ENCODE measurements around the gene MYCBP2. TPM values are rescaled to one million over a fixed set of nuclear protein-coding genes. Genes with fewer than 3 reads are reported as not detected.

MYCBP2 gene
- total and polyA plus RNA-seq, 4 donors: 23.2 to 130 (median 57.9) TPM

DNA sequence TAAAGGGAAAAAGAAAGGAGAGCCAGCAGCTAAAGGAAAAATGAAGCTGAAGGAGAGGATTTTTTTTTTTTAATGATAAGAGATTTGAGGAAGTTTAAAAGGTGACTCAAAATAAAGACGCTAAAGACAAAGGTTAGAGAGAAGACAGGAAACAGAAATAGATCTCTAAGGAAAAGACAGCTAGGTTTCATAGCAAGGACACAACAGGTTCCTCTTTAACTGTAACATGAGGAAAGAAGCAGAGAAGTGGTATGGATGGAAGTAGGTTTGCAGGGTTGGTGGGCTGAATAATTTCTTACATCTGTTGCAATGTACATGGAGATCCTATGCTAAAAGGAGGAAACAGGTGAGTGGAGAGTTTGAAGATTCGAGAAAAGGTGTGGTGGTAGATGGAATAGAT is 107.5 kb downstream of the MYCBP2 start:
- WGBS, 2 donors: 33 to 66% methylated on average over 2 of the region's 2 CpGs
- no peak overlapping the region for H3K27ac ChIP-seq (ENCODE audit: low read depth in 1 of 2, low read length in 1 of 2)
- no peaks in the 10 kb centered on the region for H3K9me3 ChIP-seq (ENCODE audit: control insufficient read depth in 4 of 4, insufficient read depth in 3 of 4, low read length in 3 of 4)
- no peak overlapping the region for H3K9ac ChIP-seq (ENCODE audit: insufficient read depth in 1 of 2, low read length in 2 of 2)
- DNase-seq (no peak), ATAC-seq (ENCODE audit: insufficient read depth, low FRiP score) (no peak)
- H3K4me1 ChIP-seq (ENCODE audit: control insufficient read depth in 5 of 5, insufficient read depth in 5 of 5, low read length in 5 of 5): no peaks in the 10 kb centered on the region
- peaks cover 5 to 52% (median 24%) of the 10 kb centered on the region in 4 donors for H3K36me3 ChIP-seq (ENCODE audit: control insufficient read depth in 4 of 4, insufficient read depth in 4 of 4, low read length in 4 of 4)
- H3K27me3 ChIP-seq (ENCODE audit: control insufficient read depth in 3 of 3, insufficient read depth in 3 of 3, low read length in 2 of 3): no peaks in the 10 kb centered on the region
- TF ChIP-seq, protein P1, sequence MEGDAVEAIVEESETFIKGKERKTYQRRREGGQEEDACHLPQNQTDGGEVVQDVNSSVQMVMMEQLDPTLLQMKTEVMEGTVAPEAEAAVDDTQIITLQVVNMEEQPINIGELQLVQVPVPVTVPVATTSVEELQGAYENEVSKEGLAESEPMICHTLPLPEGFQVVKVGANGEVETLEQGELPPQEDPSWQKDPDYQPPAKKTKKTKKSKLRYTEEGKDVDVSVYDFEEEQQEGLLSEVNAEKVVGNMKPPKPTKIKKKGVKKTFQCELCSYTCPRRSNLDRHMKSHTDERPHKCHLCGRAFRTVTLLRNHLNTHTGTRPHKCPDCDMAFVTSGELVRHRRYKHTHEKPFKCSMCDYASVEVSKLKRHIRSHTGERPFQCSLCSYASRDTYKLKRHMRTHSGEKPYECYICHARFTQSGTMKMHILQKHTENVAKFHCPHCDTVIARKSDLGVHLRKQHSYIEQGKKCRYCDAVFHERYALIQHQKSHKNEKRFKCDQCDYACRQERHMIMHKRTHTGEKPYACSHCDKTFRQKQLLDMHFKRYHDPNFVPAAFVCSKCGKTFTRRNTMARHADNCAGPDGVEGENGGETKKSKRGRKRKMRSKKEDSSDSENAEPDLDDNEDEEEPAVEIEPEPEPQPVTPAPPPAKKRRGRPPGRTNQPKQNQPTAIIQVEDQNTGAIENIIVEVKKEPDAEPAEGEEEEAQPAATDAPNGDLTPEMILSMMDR (IDR thresholded peaks at IDR 0.05; ENCODE audit: control extremely low read depth, extremely low read depth): no peak
- H3K4me3 ChIP-seq: no peak overlapping the region

DNA sequence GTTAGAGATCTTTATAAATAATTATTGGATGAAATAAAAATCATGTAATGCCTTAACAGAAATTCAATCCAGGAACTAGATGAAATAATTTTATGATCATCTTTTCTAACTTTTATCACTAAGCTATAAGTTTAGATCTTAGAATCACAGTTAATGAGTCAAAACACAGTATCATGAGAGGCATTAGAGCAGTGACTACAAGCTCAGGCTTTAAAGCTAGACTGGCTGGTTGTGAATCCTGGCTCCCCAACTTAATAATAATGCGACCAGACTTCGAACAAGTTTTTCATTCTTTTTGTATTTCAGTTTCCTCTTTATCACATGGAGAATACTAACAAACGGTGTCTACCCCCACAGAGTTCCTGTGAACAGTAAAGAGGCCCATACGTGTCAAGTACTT is 108.6 kb downstream of the MYCBP2 start:
- TF ChIP-seq, protein P1 (IDR thresholded peaks at IDR 0.05; ENCODE audit: control extremely low read depth, extremely low read depth): no peak
- Histone ChIP-seq H3K9me3 (ENCODE audit: control insufficient read depth in 4 of 4, insufficient read depth in 3 of 4, low read length in 3 of 4) (no peaks in the 10 kb centered on the region), H3K36me3 (ENCODE audit: control insufficient read depth in 4 of 4, insufficient read depth in 4 of 4, low read length in 4 of 4) (peaks cover 5 to 53% (median 24%) of the 10 kb centered on the region in 4 donors), H3K4me1 (ENCODE audit: control insufficient read depth in 5 of 5, insufficient read depth in 5 of 5, low read length in 5 of 5) (no peaks in the 10 kb centered on the region), H3K27me3 (ENCODE audit: control insufficient read depth in 3 of 3, insufficient read depth in 3 of 3, low read length in 2 of 3) (no peaks in the 10 kb centered on the region), H3K27ac (ENCODE audit: low read depth in 1 of 2, low read length in 1 of 2) (no peak overlapping the region), H3K4me3 (no peak overlapping the region), H3K9ac (ENCODE audit: insufficient read depth in 1 of 2, low read length in 2 of 2) (no peak overlapping the region)
- ATAC-seq (ENCODE audit: insufficient read depth, low FRiP score) (no peak), DNase-seq (peak in 1 of 3 donors; percentile 1)
- 50 to 72% methylated on average over 4 of the region's 4 CpGs for WGBS, 2 donors

DNA sequence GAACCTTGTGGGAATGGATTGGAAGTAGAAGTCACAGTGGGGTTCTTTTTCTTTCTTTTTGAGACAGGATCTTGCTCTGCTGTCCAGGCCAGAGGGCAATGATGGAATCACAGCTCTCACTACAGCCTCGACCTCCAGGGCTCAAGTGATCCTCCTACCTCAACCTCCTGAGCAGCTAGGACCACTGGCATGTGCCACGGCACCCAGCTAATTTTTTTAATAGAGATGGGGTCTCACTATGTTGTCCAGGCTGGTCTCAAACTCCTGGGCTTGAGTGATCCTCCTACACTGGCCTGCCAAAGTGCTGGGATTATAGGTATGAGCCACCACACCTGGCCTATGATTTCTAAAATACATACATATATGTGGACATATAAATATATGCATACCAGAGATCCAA is 111.4 kb downstream of the MYCBP2 start:
- WGBS, 2 donors: 97 to 100% methylated on average over 2 of the region's 2 CpGs
- Histone ChIP-seq H3K27me3 (ENCODE audit: control insufficient read depth in 3 of 3, insufficient read depth in 3 of 3, low read length in 2 of 3) (no peaks in the 10 kb centered on the region), H3K27ac (ENCODE audit: low read depth in 1 of 2, low read length in 1 of 2) (no peak overlapping the region), H3K4me1 (ENCODE audit: control insufficient read depth in 5 of 5, insufficient read depth in 5 of 5, low read length in 5 of 5) (no peaks in the 10 kb centered on the region), H3K9me3 (ENCODE audit: control insufficient read depth in 4 of 4, insufficient read depth in 3 of 4, low read length in 3 of 4) (no peaks in the 10 kb centered on the region), H3K9ac (ENCODE audit: insufficient read depth in 1 of 2, low read length in 2 of 2) (no peak overlapping the region), H3K4me3 (no peak overlapping the region), H3K36me3 (ENCODE audit: control insufficient read depth in 4 of 4, insufficient read depth in 4 of 4, low read length in 4 of 4) (peaks cover 8 to 38% (median 23%) of the 10 kb centered on the region in 4 donors)
- DNase-seq (no peak), ATAC-seq (ENCODE audit: insufficient read depth, low FRiP score) (no peak)
- TF ChIP-seq, protein P1 (IDR thresholded peaks at IDR 0.05; ENCODE audit: control extremely low read depth, extremely low read depth): no peak

DNA sequence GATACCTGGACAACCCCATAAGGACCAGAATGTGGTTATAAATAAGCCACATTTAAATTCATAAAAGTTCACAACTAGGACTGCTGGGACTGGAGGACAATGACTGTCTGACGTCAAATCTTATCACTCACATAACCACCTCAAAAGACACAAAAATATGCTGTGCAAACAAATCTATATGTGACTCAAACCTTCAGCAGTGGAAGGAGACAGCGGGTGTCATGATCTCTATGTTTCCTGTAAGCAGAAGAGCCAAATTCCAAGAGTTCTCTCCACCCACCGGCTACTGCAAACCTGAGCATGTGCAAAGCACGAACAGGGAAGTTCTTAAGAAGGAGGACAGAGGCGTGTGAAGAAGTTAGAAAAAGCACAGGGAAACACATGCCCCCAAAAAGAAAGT is 113.2 kb downstream of the MYCBP2 start:
- H3K9ac ChIP-seq (ENCODE audit: insufficient read depth in 1 of 2, low read length in 2 of 2): no peak overlapping the region
- DNase-seq: no peak
- H3K36me3 ChIP-seq (ENCODE audit: control insufficient read depth in 4 of 4, insufficient read depth in 4 of 4, low read length in 4 of 4): peaks cover 11 to 42% (median 30%) of the 10 kb centered on the region in 4 donors
- H3K4me1 ChIP-seq (ENCODE audit: control insufficient read depth in 5 of 5, insufficient read depth in 5 of 5, low read length in 5 of 5): no peaks in the 10 kb centered on the region
- H3K27ac ChIP-seq (ENCODE audit: low read depth in 1 of 2, low read length in 1 of 2): no peak overlapping the region
- TF ChIP-seq, protein P1 (IDR thresholded peaks at IDR 0.05; ENCODE audit: control extremely low read depth, extremely low read depth): no peak
- WGBS, 2 donors: 86 to 89% methylated on average over 5 of the region's 5 CpGs
- no peaks in the 10 kb centered on the region for H3K27me3 ChIP-seq (ENCODE audit: control insufficient read depth in 3 of 3, insufficient read depth in 3 of 3, low read length in 2 of 3)
- H3K4me3 ChIP-seq: no peak overlapping the region
- ATAC-seq (ENCODE audit: insufficient read depth, low FRiP score): no peak
- H3K9me3 ChIP-seq (ENCODE audit: control insufficient read depth in 4 of 4, insufficient read depth in 3 of 4, low read length in 3 of 4): no peaks in the 10 kb centered on the region

All from lung (tissue), 12 donors.